Right cardiac atrium (tissue), 5 donors: ENCODE measurements around the gene MTHFD2L. TPM values are rescaled to one million over a fixed set of nuclear protein-coding genes. Genes with fewer than 3 reads are reported as not detected.

Source experiments
- ATAC-seq, 2 donors: fragments of 200-7000 bp; cut with Tn5 transposase; one replicate each; pipeline versions ENCODE4 v1.8.0 to v1.9.1; 2020; ENCODE audit warnings: moderate library complexity in 2 of 2, mild to moderate bottlenecking in 1 of 2
- DNase-seq, 3 donors: peaks; one replicate each; pipeline ENCODE4 v3.0.0-alpha.2; 2020
- H3K27ac ChIP-seq: one replicate; pipeline ENCODE4 v1.5.1; 2013; ENCODE audit warnings: mild to moderate bottlenecking, low read length, control low read depth, moderate library complexity
- H3K27me3 ChIP-seq: one replicate; pipeline ENCODE4 v1.6.1; 2013; ENCODE audit not compliant: control insufficient read depth, insufficient read depth
- H3K4me1 ChIP-seq: one replicate; pipeline ENCODE4 v1.6.1; 2013; ENCODE audit warnings: low read length; ENCODE audit not compliant: control insufficient read depth, insufficient read depth
- H3K4me3 ChIP-seq: one replicate; pipeline ENCODE4 v1.5.1; 2013; ENCODE audit warnings: low read length, control low read depth
- H3K9me3 ChIP-seq: one replicate; pipeline ENCODE4 v1.6.1; 2013; ENCODE audit warnings: low read length; ENCODE audit not compliant: control insufficient read depth
- WGBS: extraction: QIAGEN DNeasy Blood & Tissue Kit; methylation state at CpG from one replicate; pipeline ENCODE4 v1.1.7; 2013; 5-methylcytosine and 5-hydroxymethylcytosine counted together
- intact Hi-C, 4 donors: fragments of 100-400 bp; cut with DNase I; formaldehyde crosslinking; loops; one replicate each; pipeline versions ENCODE4 v1.11.0 to v1.14.0; 2022 to 2023
- polyA plus RNA-seq: library from polyadenylated mRNA; stranded (reverse); fragments of 200-250 nt; gene quantifications from one replicate; pipeline ENCODE4 v1.2.3, GENCODE V29; 2013
- total RNA-seq, 4 donors: library from RNA; stranded (reverse); fragmentation: NEBNext Ultra II Directional; extraction: Animal tissue kit (Norgen Biotek cat#: 25700); gene quantifications; one replicate each; pipeline ENCODE4 v1.2.1, GENCODE V29; 2021
- donor health status: healthy with polysubstance abuse.
- donor health status: DM: no; HTN: yes; CAD: no.
- donor health status: DM: no; HTN: no; CAD: no.
- donor health status: DM: no; HTN: yes; CAD: no; lungs with severe emphysema.
- donor health status: DM: yes; HTN: yes; CAD: no.

MTHFD2L gene
- total and polyA plus RNA-seq, 5 donors = 8.7 to 14.2 (median 11.5) TPM

DNA sequence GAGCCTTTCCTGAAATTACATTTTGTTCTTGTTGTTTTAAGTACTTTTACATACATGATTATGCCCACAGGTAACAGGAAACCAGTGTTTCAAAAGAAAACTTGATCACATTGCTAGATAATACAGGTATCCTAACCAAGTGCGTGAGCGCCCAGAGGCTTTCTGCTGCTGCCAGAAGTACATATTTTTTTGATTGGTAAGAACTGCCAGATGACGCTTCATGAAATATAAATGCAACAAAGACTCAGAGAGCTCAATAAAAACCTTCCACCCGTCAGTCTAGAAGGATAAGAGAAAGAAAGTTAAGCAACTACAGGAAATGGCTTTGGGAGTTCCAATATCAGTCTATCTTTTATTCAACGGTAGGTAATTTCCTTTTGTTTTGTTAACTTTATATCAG lies 150.3 kb downstream of the MTHFD2L start, which contains the start of gene EPGN:
TSS of gene EPGN (plus strand) at position 256 of the 400 bp plus-strand sequence. CDS start at position 320, 64 bp downstream.
- Histone ChIP-seq H3K4me1 (no peaks in the 10 kb centered on the region), H3K27ac (no peak within 1 kb of the TSS), H3K27me3 (no peaks in the 10 kb centered on the region), H3K4me3 (no peak within 1 kb of the TSS), H3K9me3 (no peaks in the 10 kb centered on the region)
- ATAC-seq (no peak), DNase-seq (no peak)
- 63% methylated on average over 5 of the region's 5 CpGs for WGBS
- intact Hi-C loops = no loop called here

DNA sequence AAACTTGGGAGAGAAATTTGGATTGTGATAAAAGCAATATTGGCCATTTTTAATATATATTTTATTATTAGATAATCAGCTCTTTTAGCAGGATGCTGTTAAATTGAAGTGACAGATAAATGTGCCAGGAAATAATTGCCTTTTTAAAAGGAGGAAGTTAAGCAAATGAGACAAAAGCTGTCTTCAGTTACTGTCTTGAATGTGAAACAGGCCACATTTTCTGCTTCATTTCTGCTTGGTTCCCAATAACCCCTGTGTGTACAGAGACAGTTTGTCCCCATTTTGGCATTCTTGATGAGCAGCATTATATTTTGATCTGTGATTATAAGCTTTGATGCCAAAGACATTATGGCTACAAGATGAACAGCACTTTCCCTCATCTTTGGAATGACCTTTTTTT lies 151.3 kb downstream of the MTHFD2L start:
- Histone ChIP-seq H3K27me3 (no peaks in the 10 kb centered on the region), H3K9me3 (no peaks in the 10 kb centered on the region), H3K27ac (no peak overlapping the region), H3K4me1 (no peaks in the 10 kb centered on the region), H3K4me3 (no peak overlapping the region)
- no peak for DNase-seq
- intact Hi-C loops = no loop called here
- ATAC-seq = no peak

DNA sequence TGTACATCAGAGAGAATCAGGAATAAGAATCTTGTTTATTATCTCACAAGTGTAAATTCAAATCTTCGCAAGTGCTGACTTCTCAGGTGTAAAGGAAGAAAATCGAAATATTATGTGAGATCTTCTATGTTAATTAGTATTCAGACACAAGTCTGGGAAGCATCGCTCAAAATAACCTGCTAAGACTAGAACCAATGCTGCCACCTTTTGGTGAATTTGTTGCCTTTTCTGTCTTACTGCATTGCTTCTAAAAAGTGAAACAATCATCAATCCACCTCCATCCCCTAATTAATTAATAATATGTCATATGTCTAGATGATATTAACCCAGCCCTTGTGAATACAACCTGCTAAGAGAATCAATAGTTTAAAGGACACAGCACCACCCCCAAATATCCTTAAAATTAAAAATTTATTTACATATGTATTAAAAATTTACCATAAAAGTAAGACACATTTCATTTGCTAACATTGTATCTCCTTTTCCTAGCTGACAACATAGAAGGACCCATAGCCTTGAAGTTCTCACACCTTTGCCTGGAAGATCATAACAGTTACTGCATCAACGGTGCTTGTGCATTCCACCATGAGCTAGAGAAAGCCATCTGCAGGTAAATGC lies 153.9 kb downstream of the MTHFD2L start:
- peak in 1 of 2 donors; percentile 47 for ATAC-seq
- Histone ChIP-seq H3K4me1 (no peaks in the 10 kb centered on the region), H3K9me3 (no peaks in the 10 kb centered on the region), H3K27ac (no peak overlapping the region), H3K27me3 (no peaks in the 10 kb centered on the region), H3K4me3 (no peak overlapping the region)
- WGBS = 23% methylated on average over 4 of the region's 4 CpGs
- no peak for DNase-seq
- intact Hi-C loops = loop anchor here in 3 of 4 donors (5.0 to 10.0 kb wide), 3 partner anchors 85 to 127 kb away; no protein-coding TSS in a partner anchor

DNA sequence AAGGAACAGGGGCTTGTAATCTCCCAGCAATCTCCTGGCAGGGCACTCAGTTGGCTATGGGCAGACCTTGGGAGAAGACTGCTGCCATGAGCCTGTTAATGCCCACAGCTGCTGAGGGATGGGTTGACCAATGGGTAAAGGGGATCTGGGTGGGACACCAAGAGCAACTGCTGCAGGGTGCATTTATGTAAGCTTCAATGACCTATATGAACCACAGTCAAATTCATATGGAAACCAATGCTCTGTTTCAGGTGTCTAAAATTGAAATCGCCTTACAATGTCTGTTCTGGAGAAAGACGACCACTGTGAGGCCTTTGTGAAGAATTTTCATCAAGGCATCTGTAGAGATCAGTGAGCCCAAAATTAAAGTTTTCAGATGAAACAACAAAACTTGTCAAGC lies 156.4 kb downstream of the MTHFD2L start:
- 95% methylated on average over 2 of the region's 2 CpGs for WGBS
- no peak overlapping the region for H3K4me3 ChIP-seq
- no peak for ATAC-seq
- no peaks in the 10 kb centered on the region for H3K27me3 ChIP-seq
- no peaks in the 10 kb centered on the region for H3K4me1 ChIP-seq
- no peaks in the 10 kb centered on the region for H3K9me3 ChIP-seq
- H3K27ac ChIP-seq = no peak overlapping the region
- DNase-seq = no peak
- intact Hi-C loops = loop anchor here in 3 of 4 donors (5.0 to 10.0 kb wide), 3 partner anchors 87 to 130 kb away; no protein-coding TSS in a partner anchor

DNA sequence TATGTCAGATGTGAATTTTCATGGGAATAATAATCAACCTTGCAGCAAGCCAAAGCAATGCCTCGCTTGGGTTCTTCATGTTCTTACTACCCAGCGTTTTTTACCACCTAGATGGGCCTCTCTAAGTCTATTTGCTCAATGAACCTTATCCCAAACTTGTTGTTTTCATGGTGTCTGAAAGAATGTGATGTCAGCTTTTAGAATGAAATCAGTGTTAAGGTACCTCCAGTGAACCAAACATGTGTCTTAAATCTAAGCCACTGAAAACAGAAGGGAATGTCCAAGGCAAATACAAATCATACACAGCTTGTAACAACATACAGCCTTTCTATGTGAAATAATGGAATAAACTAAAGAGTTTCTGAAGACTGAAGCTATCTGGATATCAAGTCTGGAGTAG lies 157.0 kb downstream of the MTHFD2L start:
- no peak overlapping the region for H3K27ac ChIP-seq
- H3K4me3 ChIP-seq = no peak overlapping the region
- intact Hi-C loops = loop anchor here in 3 of 4 donors (5.0 to 10.0 kb wide), 3 partner anchors 88 to 130 kb away; no protein-coding TSS in a partner anchor
- H3K27me3 ChIP-seq = no peaks in the 10 kb centered on the region
- no peak for DNase-seq
- no peaks in the 10 kb centered on the region for H3K4me1 ChIP-seq
- H3K9me3 ChIP-seq = no peaks in the 10 kb centered on the region
- WGBS = 79% methylated on average over 2 of the region's 2 CpGs
- ATAC-seq = no peak

DNA sequence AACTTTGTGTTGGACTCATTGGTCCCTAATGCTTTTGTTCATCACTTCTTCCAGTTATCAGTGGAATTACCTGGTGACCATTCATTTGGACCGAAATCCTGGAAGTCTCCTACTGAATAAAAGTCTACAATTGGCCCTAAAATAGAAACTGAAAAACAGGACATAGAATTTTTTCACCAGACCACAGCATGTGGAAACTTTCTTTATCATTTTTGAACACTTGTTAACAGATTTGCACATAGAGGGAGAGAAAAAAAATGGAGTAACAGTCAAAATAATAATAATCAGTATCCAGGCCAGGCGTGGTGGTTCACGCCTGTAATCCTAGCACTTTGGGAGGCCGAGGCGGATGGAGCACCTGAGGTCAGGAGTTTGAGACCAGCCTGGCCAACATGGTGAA lies 157.5 kb downstream of the MTHFD2L start:
- WGBS = 83% methylated on average over 5 of the region's 5 CpGs
- intact Hi-C loops = loop anchor here in 1 of 4 donors (10.0 kb wide), 1 partner anchor 131 kb away; no protein-coding TSS in a partner anchor
- Histone ChIP-seq H3K27me3 (no peaks in the 10 kb centered on the region), H3K4me1 (no peaks in the 10 kb centered on the region), H3K27ac (no peak overlapping the region), H3K9me3 (no peaks in the 10 kb centered on the region), H3K4me3 (no peak overlapping the region)
- ATAC-seq (no peak), DNase-seq (no peak)

DNA sequence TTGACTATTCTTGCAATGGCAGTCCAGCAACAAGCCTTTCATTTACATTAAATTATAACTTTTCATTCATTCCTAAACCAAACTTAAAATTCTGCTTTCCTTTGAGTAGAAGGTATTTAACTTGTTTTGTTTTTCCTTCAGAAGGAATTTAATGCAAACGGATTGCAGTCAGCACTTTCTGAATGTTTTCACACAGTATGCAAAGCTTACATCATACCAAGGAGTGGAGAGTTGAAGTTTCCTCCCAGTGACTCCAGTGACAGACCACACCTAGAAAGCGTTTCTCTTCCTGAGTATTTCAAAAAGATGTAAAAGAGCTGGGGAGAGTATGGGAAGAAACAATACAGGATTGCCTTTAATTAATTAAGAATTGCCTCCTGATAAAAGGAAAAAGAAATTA lies 158.5 kb downstream of the MTHFD2L start:
- Histone ChIP-seq H3K4me1 (peaks cover 3% of the 10 kb centered on the region), H3K9me3 (no peaks in the 10 kb centered on the region), H3K27ac (no peak overlapping the region), H3K27me3 (no peaks in the 10 kb centered on the region), H3K4me3 (no peak overlapping the region)
- ATAC-seq (no peak), DNase-seq (no peak)
- intact Hi-C loops = loop anchor here in 1 of 4 donors (10.0 kb wide), 1 partner anchor 132 kb away; no protein-coding TSS in a partner anchor
- 42% methylated on average over 2 of the region's 2 CpGs for WGBS

DNA sequence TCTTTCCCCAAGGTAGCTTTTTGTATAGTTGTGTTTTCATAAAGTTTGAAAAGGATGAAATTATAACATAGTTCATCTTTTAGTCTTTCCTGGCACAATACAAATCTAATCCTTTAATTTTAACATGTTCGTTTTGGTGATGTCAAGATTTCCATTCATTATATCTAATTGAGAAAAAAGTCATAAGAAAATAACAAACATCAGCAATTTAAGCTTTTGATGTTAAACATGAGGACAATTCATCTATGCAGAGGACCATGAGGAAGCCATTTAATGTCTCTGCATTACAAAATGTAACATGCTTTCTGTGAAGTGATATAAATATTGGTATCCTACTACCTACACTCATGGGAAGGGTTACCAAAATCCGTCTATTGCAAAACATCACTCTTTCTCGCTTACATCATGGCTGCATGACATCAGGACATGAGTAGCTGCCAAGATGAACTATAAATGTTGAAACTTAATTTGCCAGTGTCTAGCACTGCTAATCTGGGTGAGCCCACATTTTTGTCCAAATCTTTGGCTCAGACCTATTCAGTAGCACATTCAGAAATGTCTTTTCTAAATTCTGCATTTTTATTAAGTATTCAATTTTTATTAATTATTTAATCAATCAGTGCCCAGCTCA lies 159.8 kb downstream of the MTHFD2L start:
- Histone ChIP-seq H3K27ac (no peak overlapping the region), H3K27me3 (no peaks in the 10 kb centered on the region), H3K4me3 (no peak overlapping the region), H3K9me3 (no peaks in the 10 kb centered on the region), H3K4me1 (peaks cover 3% of the 10 kb centered on the region)
- 49% methylated on average over 3 of the region's 3 CpGs for WGBS
- DNase-seq (no peak), ATAC-seq (peak; percentile 54 to 55)
- intact Hi-C loops = loop anchor here in 1 of 4 donors (10.0 kb wide), 1 partner anchor 133 kb away; no protein-coding TSS in a partner anchor

DNA sequence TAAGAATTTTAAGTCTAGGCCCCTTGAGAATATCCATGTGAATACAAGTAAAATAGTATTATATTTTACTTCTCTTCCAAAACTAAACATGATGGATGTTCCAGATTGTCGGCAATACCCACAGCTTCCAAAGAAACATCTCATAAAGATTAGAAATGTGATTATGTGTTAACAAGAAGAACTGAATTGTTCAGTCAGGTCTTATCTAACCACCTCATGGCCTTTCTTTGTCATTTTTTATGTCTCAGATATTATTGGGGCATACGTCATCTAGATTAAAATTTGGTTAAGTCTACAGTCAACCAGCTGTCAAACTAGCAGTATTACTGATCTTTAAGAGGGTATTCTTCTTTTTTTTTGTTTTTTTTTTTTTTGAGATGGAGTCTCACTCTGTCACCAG lies 160.4 kb downstream of the MTHFD2L start:
- peaks cover 3% of the 10 kb centered on the region for H3K4me1 ChIP-seq
- no peak for DNase-seq
- H3K4me3 ChIP-seq = no peak overlapping the region
- H3K27me3 ChIP-seq = no peaks in the 10 kb centered on the region
- WGBS = 54% methylated on average over 2 of the region's 2 CpGs
- no peaks in the 10 kb centered on the region for H3K9me3 ChIP-seq
- no peak for ATAC-seq
- H3K27ac ChIP-seq = no peak overlapping the region
- intact Hi-C loops = loop anchor here in 1 of 4 donors (10.0 kb wide), 1 partner anchor 133 kb away; no protein-coding TSS in a partner anchor

DNA sequence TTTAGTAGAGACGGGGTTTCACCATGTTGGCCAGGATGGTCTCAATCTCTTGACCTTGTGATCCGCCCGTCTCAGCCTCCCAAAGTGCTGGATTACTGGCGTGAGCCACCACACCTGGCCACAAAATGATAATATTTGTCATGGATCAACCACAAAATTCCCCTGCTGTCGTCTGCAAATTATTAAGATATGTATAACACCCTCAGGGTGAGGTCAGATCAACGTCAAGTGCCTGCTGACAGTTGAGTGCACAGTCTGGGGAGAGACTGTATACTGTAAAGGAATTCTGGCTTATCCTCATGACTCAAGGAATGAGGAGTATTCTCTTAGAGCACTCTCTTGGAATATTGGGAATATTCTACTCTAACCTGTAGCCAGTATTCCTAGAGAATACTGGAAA lies 161.6 kb downstream of the MTHFD2L start:
- Histone ChIP-seq H3K9me3 (no peaks in the 10 kb centered on the region), H3K27ac (no peak overlapping the region), H3K27me3 (no peaks in the 10 kb centered on the region), H3K4me1 (peaks cover 3% of the 10 kb centered on the region), H3K4me3 (no peak overlapping the region)
- WGBS = 73% methylated on average over 6 of the region's 6 CpGs
- DNase-seq (no peak), ATAC-seq (no peak)
- intact Hi-C loops = loop anchor here in 1 of 4 donors (10.0 kb wide), 1 partner anchor 135 kb away; no protein-coding TSS in a partner anchor

DNA sequence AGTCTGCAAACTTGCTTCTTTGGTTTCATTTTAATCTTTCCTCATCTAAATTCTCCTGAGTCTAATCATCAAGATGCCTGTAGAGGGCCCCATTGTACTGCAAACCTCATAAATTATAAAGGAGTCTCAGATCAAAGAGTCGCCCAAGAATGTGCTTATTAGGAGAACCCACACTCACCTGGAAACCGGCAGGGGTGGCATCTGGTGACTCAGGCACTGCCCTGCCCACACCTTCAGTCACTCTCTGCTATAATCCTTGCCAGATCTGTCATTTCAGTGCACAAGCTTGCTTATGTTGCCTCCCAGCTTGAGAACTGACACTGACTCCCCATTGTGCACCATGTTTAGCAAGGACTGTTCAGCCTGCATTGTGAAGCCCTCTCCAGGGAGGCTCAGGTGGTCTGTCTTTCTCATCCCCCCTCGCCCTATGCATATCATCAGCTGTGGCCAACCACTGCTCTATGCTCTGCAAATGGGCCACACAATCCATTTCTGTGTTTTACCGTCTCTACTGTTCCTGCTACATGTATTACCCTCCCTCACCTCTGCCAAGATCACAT lies 162.7 kb downstream of the MTHFD2L start:
- H3K4me3 ChIP-seq = no peak overlapping the region
- WGBS = 43% methylated on average over 4 of the region's 4 CpGs
- H3K27me3 ChIP-seq = no peaks in the 10 kb centered on the region
- intact Hi-C loops = no loop called here
- H3K4me1 ChIP-seq = peaks cover 3% of the 10 kb centered on the region
- DNase-seq (no peak), ATAC-seq (peak; percentile 41 to 47)
- no peak overlapping the region for H3K27ac ChIP-seq
- H3K9me3 ChIP-seq = no peaks in the 10 kb centered on the region
